Measurements from ENCODE around the gene CRADD.
"Not testable (repeated sequence)": the region's sequence is repeated elsewhere in the genome, so short reads cannot be mapped to it uniquely, and the experiment has no call there.

DNA sequence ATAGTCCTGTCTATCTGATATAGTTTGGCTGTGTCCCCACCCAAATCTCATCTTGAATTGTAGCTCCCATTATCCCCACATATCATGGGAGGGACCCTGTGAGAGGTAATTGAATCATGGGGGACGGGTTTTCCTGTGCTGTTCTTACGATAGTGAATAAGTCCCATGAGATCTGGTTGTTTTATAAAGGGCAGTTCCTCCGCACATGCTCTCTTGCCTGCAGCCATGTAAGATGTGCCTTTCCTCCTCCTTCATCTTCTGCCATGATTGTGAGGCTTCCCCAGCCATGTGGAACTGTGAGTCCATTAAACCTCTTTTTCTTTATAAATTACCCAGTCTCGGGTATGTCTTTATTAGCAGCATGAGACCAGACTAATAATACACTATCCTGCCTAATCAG, 251.9 kb downstream of the CRADD start:
- TF ChIP-seq, protein P1, sequence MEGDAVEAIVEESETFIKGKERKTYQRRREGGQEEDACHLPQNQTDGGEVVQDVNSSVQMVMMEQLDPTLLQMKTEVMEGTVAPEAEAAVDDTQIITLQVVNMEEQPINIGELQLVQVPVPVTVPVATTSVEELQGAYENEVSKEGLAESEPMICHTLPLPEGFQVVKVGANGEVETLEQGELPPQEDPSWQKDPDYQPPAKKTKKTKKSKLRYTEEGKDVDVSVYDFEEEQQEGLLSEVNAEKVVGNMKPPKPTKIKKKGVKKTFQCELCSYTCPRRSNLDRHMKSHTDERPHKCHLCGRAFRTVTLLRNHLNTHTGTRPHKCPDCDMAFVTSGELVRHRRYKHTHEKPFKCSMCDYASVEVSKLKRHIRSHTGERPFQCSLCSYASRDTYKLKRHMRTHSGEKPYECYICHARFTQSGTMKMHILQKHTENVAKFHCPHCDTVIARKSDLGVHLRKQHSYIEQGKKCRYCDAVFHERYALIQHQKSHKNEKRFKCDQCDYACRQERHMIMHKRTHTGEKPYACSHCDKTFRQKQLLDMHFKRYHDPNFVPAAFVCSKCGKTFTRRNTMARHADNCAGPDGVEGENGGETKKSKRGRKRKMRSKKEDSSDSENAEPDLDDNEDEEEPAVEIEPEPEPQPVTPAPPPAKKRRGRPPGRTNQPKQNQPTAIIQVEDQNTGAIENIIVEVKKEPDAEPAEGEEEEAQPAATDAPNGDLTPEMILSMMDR (IDR thresholded peaks at IDR 0.05; ENCODE audit: extremely low read depth in 1 of 2, insufficient read depth in 1 of 2, low read depth in 1 of 2, low read length in 2 of 2) = not testable (repeated sequence)
- not testable (repeated sequence) for TF ChIP-seq EZH2 (IDR thresholded peaks at IDR 0.05; ENCODE audit: borderline replicate concordance, low read depth, low read length, severe bottlenecking); POLR2A (IDR thresholded peaks at IDR 0.05; ENCODE audit: low read depth, low read length); POLR2AphosphoS5 (IDR thresholded peaks at IDR 0.05; ENCODE audit: insufficient read depth, low read depth, low read length); FOS (IDR thresholded peaks at IDR 0.05; ENCODE audit: borderline replicate concordance, insufficient read depth, low read length); MYC (IDR thresholded peaks at IDR 0.05; ENCODE audit: low read depth, low read length)
- TF ChIP-seq, protein P2, sequence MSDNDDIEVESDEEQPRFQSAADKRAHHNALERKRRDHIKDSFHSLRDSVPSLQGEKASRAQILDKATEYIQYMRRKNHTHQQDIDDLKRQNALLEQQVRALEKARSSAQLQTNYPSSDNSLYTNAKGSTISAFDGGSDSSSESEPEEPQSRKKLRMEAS (IDR thresholded peaks at IDR 0.05; ENCODE audit: insufficient read depth, insufficient read length) = not testable (repeated sequence)
